ENCODE measurements around the gene CCDC85A.
"Not testable (repeated sequence)": the region's sequence is repeated elsewhere in the genome, so short reads cannot be mapped to it uniquely, and the experiment has no call there.

Gene CCDC85A

DNA sequence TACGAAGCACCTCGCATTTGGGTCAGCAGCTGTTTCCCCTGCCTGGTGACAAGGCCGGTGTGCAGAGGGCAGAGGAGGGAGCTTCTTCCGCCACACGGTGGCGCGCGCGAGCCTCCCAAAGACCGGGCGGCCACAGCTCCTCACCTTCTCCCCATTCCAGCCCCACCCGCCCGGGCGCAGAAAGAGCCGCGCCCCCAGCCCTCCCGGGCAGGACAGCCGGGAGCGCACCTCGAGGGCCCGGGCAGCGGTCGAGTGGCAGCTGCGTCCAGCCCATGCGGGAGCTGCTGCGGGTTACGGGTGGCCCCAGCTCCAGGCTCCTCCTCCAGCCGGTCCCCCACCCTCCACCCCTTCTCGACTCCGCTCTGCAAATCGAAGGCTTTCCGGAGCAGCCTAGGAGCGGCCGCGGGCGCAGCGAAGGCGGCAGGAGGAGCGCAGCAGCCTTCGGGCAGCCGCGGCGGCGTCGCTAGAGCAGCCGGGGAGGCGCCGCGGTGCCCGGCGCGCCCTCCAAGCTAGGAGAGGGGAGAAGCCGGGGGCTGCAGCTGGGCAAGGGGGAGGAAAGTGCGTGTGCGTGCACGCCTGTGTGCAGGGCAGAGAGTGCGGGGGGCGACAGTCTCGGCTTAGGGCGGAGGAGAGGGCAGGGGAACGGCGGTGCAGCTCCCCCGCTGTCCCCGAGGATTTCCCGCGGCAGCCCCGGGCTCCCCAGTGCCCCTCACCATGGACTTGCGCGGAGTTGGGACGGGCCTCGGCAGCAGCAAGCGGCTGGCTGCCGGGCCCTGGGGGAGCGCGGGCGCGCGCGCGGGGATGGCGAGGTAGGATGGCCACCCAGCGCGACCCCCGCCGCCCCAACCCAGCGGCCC lies at the start of gene CCDC85A:
TSS of gene CCDC85A (plus strand) at position 348 of the 857 bp plus-strand sequence. CDS start 635 bp downstream, outside the sequence.
- DNase-seq (ENCODE audit: low read depth in 2 of 2) = peak in 1 of 2 donors; percentile 7

DNA sequence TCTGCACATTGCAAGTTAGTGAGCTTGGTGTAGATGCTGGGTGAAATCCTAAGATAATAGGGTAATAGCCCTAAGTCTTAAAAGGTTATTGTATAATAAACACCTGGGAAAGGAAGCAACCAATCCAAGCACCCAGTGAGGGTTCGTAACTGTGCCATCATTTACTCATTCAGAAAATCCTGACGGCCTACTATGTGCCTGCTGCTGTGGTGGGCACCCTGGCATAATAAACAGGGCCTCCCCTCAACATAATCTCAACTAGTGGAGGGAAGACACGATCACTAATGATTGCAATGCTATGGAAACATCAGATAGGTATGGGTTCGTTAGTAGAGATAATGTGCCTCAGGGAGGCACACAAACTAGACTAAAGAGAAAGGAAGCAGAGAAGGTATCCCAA lies 48.9 kb upstream of the CCDC85A start:
- DNase-seq (ENCODE audit: low read depth in 2 of 2) = no peak

DNA sequence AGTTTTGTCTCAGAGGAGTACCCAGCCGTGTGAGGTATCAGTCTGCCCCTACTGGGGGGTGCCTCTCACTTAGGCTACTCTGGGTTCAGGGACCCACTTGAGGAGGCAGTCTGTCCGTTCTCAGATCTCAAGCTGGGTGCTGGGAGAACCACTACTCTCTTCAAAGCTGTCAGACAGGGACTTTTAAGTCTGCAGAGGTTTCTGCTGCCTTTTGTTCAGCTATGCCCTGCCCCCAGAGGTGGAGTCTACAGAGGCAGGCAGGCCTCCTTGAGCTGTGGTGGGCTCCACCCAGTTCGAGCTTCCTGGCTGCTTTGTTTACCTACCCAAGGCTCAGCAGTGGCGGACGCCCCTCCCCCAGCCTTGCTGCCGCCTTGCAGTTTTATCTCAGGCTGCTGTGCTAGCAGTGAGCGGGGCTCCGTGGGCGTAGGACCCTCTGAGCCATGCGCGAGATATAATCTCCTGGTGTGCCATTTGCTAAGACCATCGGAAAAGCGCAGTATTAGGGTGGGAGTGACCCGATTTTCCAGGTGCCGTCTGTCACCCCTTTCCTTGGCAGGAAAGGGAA lies 41.2 kb upstream of the CCDC85A start:
- not testable (repeated sequence) for DNase-seq (ENCODE audit: low read depth in 2 of 2)

DNA sequence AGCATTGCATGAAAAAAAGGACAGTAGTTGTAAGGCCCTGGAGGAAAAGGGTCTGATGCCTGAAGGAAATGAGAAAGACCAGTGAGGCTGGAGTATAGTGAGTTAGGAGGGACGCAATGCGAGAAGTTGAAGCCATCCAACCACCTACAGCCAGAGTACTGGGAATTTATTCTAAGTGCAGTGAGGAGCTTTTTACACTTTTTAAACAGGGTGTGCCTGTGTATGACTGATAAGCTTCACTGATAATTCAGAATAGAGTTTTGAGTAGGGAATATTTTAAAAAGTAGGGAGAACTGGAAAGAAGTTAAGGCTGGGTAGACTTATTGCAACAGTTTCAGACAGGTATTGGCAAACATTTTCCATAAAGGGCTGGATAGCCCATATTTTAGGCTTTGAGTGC lies 35.9 kb upstream of the CCDC85A start:
- no peak for DNase-seq (ENCODE audit: low read depth in 2 of 2)

DNA sequence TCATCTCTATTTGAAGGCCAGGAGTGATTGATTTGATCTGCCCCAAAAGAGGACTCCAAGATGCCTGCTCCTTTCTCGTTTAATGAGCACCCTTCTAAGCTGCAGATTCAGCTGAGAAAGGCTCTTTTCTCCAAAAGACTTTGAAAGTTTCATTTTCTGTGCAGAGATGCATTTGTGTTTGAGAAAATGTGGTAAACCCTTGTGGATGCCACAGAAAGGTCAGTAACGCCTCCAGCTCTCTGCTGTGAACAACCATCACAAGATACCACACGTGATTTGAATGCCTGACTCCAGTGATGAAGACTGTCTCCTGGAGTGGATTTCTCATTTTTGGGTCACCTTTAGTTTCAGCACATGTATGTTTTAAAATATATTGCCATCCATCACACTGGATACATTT lies 35.0 kb upstream of the CCDC85A start:
- DNase-seq (ENCODE audit: low read depth in 2 of 2) = no peak

DNA sequence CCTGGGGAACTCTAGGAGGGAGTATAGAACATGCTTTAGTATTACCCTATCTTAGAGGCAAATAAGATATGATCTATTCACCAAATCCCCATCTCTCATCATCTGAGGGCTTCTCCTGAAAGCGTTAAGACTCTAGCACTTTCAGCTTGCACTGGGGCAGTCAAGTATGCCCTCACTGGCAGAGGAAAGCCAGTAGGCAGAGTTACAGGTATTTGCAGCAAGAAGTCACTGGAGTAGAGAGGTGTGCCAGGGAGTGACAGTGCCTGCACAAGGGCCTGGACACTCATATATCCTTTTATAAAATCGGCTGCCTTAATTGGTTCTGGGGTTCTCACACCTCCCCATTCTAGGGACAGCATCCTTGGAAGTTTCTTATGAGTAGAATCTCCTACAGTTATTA lies 31.9 kb upstream of the CCDC85A start:
- no peak for DNase-seq (ENCODE audit: low read depth in 2 of 2)

GRCh38 chr2:56155188-56155587 lies 28.6 kb upstream of the CCDC85A start:
- no peak for DNase-seq (ENCODE audit: low read depth in 2 of 2)

DNA sequence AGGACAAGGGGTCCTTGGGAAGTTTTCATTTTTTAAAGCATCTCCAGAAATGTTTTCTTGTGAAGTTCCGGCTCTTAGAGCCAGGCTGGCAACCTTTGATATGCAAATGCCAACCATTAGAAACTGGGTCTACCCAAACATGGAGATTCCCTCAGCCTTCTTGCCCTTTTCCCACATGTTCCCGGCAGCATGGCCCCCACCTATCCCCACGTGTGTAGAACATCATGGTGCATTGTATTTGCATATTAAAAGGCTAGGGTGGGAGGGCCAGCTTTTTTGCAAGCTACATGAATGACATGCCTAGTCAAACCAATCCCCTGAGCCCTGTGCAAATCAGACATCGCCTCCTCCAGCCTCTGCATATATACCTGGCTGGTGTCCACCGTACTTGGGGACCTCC lies 23.9 kb upstream of the CCDC85A start:
- DNase-seq (ENCODE audit: low read depth in 2 of 2) = not testable (repeated sequence)

- no peak for DNase-seq (ENCODE audit: low read depth in 2 of 2)
Measured at GRCh38 chr2:56167616-56168562, 15.9 kb upstream of the CCDC85A start.

GRCh38 chr2:56169521-56169920 lies 14.3 kb upstream of the CCDC85A start:
- no peak for DNase-seq (ENCODE audit: low read depth in 2 of 2)

GRCh38 chr2:56170504-56170903 lies 13.3 kb upstream of the CCDC85A start:
- no peak for DNase-seq (ENCODE audit: low read depth in 2 of 2)

GRCh38 chr2:56170988-56171387 lies 12.8 kb upstream of the CCDC85A start:
- DNase-seq (ENCODE audit: low read depth in 2 of 2) = no peak

DNA sequence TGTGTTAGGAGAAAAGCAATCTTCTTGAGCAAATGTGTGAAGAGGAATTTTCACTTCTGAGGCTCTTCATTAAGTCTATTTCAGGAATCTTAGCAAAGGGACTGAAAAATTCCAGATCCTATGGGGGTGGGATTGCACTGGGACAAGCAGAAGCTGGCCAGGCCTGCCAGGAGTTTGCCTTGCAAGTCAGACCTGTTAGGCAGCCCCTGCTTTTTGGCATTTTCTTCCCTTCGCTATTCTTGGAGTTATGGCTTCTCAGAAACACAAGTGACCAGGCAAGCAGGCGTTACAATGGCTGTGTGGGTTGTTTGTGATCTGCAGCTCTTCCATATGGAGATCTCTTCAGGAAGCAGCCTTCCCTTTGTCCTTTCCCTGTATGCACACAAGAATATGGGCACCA lies 8.0 kb upstream of the CCDC85A start:
- no peak for DNase-seq (ENCODE audit: low read depth in 2 of 2)

GRCh38 chr2:56177420-56178220 lies 6.2 kb upstream of the CCDC85A start:
- no peak for DNase-seq (ENCODE audit: low read depth in 2 of 2)

- DNase-seq (ENCODE audit: low read depth in 2 of 2) = no peak
Measured at GRCh38 chr2:56179931-56180330, 3.9 kb upstream of the CCDC85A start.

GRCh38 chr2:56182420-56182819 lies 1.4 kb upstream of the CCDC85A start:
- no peak for DNase-seq (ENCODE audit: low read depth in 2 of 2)

DNA sequence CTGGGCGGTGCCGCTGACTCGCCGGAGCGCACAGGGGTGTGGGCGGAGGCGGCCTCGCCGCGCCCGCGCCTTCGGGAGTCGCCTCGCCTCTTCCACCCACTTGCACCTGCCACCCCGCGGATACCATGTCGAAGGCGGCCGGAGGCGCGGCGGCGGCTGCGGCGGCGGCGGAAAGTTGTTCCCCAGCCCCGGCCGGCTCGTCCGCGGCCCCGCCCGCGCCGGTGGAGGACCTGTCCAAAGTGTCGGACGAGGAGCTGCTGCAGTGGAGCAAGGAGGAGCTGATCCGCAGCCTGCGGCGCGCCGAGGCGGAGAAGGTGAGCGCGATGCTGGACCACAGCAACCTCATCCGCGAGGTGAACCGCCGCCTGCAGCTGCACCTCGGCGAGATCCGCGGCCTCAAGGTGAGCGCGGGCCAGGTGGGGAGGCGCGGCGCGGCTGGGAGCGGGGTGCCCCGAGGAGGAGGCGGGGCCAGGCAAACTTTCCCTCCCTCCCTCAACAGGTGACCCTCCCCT lies 766 bp downstream of the CCDC85A start:
- DNase-seq (ENCODE audit: low read depth in 2 of 2) = no peak

DNA sequence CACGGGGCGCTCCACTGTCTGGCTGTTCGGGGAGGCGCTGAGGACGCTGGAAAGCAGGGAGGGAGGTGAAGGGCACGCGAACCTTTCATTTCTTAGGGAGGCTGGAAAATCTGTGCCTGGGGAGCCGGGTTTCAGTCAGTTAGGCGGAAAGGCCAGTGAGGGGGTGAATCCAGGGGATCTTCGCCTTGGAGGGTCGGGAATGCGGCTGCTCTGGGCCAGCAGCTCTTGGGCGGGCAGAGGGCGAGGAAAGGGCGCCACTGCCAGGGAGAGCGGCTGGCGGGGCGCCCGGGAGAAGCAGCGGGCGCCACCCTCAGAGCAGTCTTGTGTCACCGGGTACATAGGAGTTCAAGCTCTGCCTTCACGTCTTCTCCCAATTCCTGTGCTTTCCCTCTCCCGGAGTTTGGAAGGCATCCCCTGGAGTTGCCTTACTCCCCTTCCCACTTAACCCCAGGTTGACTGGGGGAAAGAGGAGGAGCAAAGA lies 1.4 kb downstream of the CCDC85A start:
- no peak for DNase-seq (ENCODE audit: low read depth in 2 of 2)

- no peak for DNase-seq (ENCODE audit: low read depth in 2 of 2)
Measured at GRCh38 chr2:56185582-56186046, 1.8 kb downstream of the CCDC85A start.

DNA sequence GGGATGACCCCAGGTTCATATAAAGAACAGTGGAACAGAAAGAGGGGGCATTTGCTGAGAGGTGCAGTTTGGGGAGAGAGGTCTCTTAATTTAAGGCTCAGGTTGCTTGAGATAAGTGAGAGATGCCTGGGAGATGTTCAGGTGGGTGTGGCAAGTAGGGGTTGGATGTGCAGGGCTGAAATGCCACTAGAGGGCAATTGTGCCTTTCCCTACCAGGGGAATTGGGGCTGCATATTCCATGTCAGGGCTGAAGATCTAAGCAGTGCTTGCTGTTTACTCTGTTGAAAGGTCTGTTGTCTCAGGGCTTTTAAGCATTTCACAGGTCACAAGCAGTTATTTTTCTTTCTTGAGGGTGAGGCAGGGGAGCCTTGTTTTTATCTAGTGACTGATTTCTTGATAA lies 7.8 kb downstream of the CCDC85A start:
- DNase-seq (ENCODE audit: low read depth in 2 of 2) = no peak

All from stimulated activated CD8-positive, alpha-beta memory T cell treated with anti-CD3 and anti-CD28 coated beads, Interleukin-7, amount 100 ng/mL, for 4 hours (primary cell).